Measurements from ENCODE around the gene PRKG1.

PRKG1 gene

DNA sequence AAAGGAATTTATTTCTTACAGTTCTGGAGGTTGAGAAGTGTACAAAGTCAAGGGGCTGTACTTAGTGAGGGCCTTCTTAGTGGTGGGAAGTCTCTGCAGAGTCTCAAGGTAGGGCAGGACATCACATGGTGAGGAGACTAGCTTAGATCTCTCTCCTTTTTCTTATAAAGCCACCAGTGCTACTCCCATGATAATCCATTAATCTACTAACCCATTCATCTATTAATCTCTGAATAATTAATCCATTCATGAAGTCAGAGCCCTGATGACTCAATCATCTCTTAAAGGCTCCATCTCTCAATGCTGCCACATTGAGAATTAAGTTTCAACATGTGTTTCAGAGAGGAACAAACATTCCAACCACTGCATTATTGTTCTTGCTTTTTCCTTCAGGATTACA lies 689.5 kb downstream of the PRKG1 start:
- DNase-seq (ENCODE audit: low spot score) = no peak

DNA sequence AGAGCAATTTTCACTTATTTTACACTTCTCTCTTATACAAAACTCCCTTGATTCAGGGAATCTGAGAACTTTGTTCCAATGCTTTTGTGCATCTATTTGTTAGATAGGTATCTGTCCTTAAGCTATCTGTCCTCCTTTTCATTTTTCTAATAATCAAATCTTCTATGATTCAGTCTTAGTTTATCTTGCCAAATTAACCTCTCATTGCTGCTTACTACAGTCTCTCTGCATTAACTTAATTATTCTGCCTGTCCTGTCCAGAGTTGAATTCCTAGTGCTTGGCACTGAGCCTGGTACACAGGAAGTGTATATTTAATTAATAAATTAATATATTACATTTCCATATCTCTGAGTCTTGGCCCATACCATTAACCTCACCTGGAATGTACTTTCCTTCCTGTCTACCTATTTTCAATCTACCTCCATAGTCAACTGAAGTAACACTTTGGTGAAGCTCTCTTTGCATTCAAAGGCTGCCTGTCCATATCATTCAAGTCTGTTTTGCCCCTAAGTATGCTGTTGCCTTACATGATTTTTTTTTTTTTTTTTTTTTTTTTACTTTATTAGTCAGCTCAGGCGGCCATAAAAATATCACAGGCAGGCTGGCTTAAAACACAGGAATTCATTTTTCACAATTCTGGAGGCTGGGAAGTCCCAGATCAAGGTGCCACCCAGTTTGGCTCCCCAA lies 691.1 kb downstream of the PRKG1 start:
- no peak for DNase-seq (ENCODE audit: low spot score)

DNA sequence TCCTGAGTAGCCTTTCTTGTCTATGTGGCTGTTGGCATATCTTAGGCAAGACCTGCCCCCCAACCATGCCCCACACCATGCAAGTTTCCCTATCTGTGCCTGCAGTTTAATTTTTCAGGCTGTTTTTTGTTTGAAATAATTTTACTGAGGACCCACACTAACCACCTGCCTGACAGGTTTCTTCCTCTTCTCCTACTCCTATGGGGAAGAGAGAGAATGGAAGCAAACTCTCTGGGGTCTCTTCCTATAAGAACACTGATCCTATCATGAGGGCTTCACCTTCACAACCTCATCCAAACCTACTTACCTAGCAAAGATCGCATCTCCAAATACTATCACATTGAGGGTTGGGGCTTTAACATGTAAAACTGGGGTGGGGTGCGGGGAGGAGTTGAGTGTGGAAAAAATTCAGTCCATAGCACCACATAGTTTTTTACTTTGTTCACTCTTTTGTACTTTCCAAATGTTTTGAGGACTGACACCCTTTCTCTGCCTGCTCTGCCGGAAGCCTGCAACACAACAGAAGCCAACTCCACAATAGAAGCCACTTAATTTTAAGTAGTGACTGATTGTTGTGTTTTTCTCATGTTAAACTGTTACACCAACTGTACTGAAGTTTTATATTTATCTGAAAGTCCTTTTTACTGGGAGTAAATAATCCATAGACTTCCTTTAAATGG lies 692.3 kb downstream of the PRKG1 start:
- DNase-seq (ENCODE audit: low spot score) = no peak

- no peak for DNase-seq (ENCODE audit: low spot score)
Measured at GRCh38 chr10:51767103-51767763, 692.9 kb downstream of the PRKG1 start.

- no peak for DNase-seq (ENCODE audit: low spot score)
Measured at GRCh38 chr10:51768886-51769465, 694.7 kb downstream of the PRKG1 start.

DNA sequence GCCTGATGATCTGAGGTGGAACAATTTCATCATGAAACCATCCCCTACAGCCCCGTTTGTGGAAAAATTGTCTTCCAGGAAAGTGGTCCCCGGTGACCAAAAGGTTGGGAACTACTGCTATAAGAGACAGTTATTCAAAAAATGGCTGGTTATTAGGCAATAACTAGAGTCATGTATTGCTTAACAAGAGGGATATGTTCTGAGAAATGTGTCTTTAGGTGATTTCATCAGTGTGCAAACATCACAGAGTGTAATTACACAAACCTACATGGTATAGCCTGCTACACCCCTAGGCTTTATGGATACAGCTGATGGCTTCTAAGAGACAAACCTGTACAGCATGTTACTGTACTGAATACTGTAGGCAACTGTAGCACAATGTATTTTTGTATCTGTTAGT lies 696.4 kb downstream of the PRKG1 start:
- no peak for DNase-seq (ENCODE audit: low spot score)

DNA sequence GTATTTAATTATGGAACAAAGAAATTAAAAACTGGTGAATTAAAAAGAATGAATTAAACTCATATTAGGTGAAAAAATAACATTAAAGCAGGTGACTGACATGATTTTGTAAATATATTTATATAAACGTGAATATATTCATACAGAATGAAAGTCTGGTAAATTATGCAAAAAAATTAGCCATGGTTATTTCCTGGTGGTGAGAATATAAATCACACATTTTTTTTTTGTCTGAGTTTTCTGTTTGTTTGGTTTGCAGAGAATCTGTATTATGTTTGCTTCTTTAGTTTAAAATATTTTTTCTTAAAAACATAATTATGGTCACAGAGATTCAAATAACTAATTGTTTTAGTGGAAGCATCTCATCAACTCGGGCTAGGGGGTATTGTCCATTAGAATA lies 698.1 kb downstream of the PRKG1 start:
- DNase-seq (ENCODE audit: low spot score) = no peak

DNA sequence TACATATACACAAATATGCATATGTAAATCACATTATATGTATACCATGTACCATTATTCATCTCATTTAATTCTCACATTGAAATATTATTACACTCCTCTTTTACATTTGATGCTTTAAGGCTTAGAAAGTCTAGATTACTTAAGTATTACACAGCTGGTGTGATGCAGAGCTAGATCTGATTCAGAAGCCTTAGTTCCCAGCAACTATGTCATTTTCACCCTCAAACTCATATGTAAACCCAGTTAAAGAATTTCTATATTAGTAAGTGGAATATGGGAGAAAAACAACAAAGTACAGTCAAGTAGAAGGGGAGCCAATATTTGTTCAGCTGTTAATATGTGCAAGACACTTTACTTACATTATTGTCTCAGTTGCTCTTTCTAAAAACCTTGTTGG lies 699.4 kb downstream of the PRKG1 start:
- no peak for DNase-seq (ENCODE audit: low spot score)

GRCh38 chr10:51783941-51784340 lies 709.7 kb downstream of the PRKG1 start:
- DNase-seq (ENCODE audit: low spot score) = no peak

DNA sequence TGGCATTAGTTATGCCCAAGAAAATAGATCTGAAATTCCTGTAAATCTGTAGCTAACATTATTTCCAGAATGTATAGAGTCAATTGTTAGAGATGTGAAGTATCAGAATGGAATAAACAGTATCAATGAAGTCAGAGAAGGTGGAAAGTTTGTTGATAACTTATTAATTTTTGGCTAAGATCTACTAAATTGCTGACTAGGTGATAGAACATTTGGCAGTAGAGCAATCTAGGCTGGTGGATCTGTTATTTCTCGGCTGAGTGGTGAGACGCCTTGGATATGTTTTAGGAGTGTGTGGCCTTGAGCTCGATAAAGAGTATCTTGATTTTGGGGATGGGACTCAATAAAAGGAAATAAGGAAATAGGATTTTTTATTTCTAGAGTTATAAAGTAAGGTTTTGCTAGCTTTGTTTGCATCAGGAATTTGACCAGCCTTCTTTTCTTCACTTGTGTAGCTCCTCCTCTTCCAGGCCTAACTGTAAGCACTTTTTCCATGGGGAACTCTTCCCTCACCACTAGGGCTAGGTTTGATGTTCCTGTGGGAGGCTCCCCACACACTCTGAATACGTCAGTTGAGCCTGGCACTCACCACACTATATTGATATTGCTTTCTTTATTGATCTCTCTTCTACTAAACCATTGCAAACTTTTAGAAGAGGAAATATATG lies 711.9 kb downstream of the PRKG1 start:
- DNase-seq (ENCODE audit: low spot score) = no peak

- DNase-seq (ENCODE audit: low spot score) = no peak
Measured at GRCh38 chr10:51786684-51787035, 712.4 kb downstream of the PRKG1 start.

DNA sequence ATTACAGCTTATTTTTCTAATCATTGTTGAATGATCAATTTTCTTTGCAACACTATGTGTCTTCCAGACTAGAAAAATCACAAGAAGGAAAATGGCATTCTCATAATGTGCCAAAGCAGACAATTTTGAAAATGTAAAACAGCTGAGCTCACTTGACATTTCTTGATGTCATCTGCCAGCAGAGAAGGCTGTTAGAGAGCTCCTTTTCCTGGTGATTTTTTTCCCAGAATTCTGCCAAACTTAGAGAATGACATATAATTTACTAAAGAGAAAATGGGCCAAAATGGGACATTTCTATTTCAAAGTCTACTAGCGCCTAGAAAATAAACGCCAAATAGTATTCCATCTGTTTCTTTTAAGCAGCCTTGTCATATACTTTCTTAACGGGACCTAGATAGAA lies 714.0 kb downstream of the PRKG1 start:
- no peak for DNase-seq (ENCODE audit: low spot score)

DNA sequence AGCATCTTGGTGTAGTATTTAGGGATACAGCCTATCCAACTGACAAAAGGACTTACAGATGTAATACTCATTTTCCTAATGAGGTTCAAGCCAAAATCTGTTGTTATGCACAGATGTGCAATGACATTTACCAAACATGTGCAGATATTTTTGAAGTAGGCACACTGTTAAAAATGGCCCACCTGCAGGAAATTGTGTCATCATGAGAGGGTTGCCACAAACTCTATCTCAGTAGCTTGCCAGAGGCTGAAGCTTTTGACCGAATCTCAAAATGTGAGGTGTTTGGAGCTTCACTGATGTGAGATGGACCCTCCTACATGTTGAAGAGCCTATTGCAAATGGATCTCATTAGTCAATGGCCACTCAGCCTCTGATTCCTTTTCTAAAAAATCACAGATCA lies 714.8 kb downstream of the PRKG1 start:
- no peak for DNase-seq (ENCODE audit: low spot score)

GRCh38 chr10:51789903-51790302 lies 715.6 kb downstream of the PRKG1 start:
- no peak for DNase-seq (ENCODE audit: low spot score)

DNA sequence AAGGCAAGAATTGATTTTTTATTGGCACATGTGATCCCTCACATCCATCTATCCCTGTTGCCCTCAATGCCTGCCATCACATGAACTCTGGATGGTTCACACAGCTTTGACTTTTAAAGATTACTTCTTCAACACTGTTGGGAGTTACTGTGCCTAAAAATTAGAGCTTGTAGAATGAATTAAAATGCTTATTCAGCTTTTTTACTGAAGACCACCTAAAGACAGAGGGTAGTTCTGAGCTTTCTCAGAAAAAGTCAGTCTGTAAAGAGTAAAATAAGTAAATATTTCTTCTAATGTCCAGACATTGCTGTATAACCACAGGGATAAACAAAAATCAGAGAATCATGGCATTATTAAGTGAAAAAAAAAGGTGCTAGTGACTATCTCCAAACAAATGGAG lies 718.4 kb downstream of the PRKG1 start:
- DNase-seq (ENCODE audit: low spot score) = no peak

DNA sequence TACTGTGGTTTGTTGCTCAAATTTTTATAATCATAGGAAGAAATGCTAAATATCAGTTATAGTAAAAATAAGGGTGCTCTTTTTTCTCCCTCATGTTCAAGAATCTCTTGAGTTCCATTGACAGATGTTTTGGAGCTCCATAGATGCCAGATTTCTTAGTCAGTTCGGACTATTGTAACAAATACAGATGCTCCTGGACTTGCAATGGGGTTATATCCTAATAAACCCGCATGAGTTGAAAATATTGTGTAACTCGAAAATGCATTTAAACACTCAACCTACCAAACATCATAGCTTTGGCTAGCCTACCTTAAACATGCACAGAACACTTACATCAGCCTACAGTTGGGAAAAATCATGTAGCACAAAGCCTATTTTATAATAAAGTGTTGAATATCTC lies 725.8 kb downstream of the PRKG1 start:
- no peak for DNase-seq (ENCODE audit: low spot score)

GRCh38 chr10:51800725-51801424 lies 726.6 kb downstream of the PRKG1 start:
- no peak for DNase-seq (ENCODE audit: low spot score)

GRCh38 chr10:51802030-51802429 lies 727.7 kb downstream of the PRKG1 start:
- DNase-seq (ENCODE audit: low spot score) = no peak

GRCh38 chr10:51804866-51805265 lies 730.6 kb downstream of the PRKG1 start:
- no peak for DNase-seq (ENCODE audit: low spot score)

DNA sequence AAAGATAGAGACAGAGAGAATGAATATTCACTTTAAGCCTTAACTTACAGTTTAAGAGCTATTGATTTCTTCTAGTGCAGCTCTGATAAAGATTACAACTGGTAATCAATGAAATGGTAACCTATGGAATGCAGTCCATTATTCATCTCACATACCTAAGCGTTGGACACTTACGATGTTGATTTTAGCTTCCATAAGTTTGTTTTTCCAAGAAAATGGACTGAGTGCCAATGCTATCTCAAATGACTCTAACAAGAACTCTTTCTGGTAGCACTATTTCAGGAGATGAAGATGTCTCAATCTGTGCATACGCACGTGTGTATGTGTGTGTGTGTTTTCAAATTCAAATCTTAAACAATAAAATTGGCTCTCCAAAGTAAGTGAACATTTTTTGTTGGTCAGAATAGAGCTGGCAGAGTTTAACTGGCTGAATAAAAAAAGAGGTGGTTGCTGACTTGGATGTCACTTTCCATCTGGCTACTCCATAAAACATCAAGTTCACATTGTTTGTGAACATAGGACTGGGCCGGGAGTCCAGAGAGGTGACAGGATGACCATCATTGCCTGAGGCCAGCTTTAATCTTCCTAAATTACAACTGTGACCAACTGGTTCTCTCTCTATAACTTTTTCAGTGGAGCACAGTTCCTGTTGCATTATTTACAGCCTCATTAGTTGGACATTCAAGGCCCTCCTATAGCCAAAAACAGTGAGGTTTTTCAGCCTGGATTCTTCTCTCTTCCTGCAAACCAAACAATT lies 732.0 kb downstream of the PRKG1 start:
- no peak for DNase-seq (ENCODE audit: low spot score)

- no peak for DNase-seq (ENCODE audit: low spot score)
Measured at GRCh38 chr10:51808187-51808586, 733.9 kb downstream of the PRKG1 start.

Data from ecto neural progenitor cell (in vitro differentiated cells).